ENCODE results near the gene NRM. TPM values are rescaled to one million over a fixed set of nuclear protein-coding genes. Genes with fewer than 3 reads are reported as not detected.
"Not testable (repeated sequence)": the region's sequence is repeated elsewhere in the genome, so short reads cannot be mapped to it uniquely, and the experiment has no call there.

NRM gene
- polyA plus RNA-seq (ENCODE audit: insufficient read length): 30.9 TPM

- DNase-seq (ENCODE audit: low read depth): no peak
These were observed at the start of gene NRM for GRCh38 chr6:30690403-30691207. Gene NRM, minus strand, starts transcription at chr6:30690984. Its CDS starts 10 bp downstream, at chr6:30690974.

- no peak for DNase-seq (ENCODE audit: low read depth)
These were observed 49.7 kb upstream of the NRM start for GRCh38 chr6:30740540-30740870.

DNA sequence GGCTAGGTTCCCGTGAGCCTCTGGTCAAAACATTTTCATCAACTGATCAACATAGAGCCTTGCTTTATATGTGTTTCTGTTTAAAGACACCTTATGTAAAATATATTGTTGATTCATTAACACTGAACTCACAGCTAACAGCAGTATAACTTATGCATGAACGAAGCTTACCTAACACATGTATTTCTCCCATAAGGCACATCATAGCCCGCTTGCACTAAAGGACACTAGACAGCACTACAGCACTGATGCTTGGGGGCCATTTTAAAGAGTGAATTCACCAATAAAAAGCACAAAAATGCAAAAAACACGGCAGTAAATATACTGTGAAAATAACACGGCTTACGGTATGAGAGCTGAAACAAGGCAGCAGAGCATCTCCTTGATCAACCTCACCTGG is 47.7 kb upstream of the NRM start:
- DNase-seq (ENCODE audit: low read depth): no peak

DNA sequence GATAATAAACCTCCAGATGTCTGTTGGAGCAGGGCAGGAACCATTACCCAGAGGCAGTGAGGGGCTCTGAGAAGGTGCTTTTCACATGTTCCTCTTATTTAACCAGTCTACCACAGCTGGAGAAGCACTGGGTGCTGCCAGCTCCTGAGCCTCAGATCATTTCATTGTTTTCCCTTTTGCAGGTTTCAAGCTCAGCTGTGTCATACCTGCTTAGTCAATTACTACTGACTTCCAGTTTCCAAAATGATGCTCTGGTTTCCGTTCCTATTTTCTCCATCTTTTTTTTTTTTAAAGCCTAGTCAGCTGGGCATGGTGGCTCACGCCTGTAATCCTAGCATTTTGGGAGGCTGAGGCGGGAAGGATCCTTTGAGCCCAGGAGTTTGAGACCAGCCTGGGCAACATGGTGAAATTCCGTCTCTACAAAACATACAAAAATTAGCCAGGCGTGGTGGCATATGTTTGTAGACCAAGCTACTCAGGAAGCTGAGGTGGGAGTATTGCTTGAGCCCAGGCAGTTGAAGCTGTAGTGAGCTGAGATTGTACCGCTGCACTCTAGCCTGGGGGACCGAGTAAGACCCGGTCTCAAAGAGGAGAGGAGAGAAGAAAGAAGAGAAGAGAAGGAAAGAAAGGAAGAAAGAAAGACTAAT is 45.0 kb upstream of the NRM start:
- DNase-seq (ENCODE audit: low read depth): no peak

DNA sequence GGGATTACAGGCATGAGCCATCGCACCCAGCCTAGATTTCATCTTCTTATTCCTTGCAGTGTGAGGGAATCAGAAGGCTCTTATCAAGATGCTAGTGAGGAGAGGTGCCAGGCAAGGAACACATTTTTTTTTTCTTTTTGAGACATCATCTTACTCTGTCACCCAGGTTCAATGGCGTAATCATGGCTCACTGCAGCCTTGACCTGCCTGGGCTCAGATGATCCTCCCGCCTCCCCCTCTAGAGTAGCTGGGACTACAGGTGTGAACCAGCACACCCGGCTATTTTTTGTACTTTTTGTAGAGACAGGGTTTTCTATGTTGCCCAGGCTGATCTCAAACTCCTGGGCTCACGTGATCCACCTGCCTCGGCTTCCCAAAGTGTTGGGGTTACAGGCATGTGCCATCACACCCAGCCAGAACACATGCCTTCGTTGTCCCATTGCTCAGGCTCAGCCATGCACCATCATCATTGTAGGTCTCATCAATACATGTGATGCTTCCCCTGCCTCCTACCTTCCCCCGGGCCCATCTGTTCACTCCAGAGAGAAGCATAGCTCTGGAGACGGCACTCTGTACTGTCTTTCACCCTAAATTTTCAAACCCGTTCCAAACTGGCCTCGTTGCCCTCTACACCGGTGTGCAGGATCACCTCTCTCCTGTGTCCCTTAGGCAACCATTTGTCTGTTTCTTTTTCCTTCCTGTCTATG is 41.6 kb upstream of the NRM start:
- DNase-seq (ENCODE audit: low read depth): no peak

GRCh38 chr6:30730601-30731435 is 40.0 kb upstream of the NRM start:
- no peak for DNase-seq (ENCODE audit: low read depth)

- no peak for DNase-seq (ENCODE audit: low read depth)
These were observed 37.3 kb upstream of the NRM start for GRCh38 chr6:30727920-30728553.

- DNase-seq (ENCODE audit: low read depth): no peak
These were observed 36.0 kb upstream of the NRM start for GRCh38 chr6:30726506-30727413.

DNA sequence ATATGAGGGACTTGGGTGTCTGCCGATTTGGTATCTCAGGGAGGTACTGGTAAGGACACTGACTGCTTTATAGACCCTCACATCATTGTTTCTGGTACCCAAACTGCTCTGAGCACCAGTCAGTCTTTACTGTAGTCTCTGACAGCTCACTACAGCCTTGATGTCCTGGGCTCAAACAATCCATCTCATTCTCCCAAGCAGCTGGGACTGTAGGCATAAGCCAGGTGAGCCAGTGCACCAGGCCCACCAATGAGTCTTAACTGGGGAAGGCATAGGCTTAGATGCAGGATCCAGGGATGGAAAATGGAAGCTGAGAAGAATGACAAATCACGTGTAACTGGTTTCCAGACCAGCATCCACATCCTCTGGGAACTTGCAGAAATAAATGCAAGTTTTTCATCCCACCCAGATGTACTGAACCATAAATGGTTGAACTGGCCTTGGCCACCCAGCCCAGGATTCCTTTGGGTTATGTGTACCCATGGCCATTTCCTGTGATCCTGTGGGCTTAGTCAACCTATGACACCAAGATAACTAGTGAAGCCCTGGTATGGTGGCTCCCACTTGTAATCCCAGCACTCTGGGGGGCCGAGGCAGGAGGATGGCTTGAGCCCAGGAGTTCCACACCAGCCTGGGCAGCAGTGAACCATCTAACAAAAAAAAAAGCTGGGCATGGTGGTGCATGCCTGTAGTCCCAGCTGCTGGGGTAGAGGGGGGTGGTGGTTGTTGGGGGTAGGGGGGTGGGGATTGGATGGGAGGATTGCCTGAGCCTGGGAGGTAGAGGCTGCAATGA is 35.1 kb upstream of the NRM start:
- DNase-seq (ENCODE audit: low read depth): no peak

- no peak for DNase-seq (ENCODE audit: low read depth)
These were observed 34.3 kb upstream of the NRM start for GRCh38 chr6:30724906-30725667.

- not testable (repeated sequence) for DNase-seq (ENCODE audit: low read depth)
These were observed 33.3 kb upstream of the NRM start for GRCh38 chr6:30723843-30724741.

DNA sequence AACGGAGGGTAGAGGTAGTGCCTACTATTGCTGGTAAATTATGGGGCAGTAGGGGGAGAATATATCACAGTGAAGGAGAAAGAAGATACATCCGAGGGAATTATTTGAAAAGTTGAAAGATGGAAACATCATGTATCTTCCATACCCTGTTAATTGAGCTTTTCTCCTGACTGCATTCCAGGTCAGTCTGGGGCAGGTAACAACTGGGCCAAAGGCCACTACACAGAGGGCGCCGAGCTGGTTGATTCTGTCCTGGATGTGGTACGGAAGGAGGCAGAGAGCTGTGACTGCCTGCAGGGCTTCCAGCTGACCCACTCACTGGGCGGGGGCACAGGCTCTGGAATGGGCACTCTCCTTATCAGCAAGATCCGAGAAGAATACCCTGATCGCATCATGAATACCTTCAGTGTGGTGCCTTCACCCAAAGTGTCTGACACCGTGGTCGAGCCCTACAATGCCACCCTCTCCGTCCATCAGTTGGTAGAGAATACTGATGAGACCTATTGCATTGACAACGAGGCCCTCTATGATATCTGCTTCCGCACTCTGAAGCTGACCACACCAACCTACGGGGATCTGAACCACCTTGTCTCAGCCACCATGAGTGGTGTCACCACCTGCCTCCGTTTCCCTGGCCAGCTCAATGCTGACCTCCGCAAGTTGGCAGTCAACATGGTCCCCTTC is 32.5 kb upstream of the NRM start:
- not testable (repeated sequence) for DNase-seq (ENCODE audit: low read depth)

DNA sequence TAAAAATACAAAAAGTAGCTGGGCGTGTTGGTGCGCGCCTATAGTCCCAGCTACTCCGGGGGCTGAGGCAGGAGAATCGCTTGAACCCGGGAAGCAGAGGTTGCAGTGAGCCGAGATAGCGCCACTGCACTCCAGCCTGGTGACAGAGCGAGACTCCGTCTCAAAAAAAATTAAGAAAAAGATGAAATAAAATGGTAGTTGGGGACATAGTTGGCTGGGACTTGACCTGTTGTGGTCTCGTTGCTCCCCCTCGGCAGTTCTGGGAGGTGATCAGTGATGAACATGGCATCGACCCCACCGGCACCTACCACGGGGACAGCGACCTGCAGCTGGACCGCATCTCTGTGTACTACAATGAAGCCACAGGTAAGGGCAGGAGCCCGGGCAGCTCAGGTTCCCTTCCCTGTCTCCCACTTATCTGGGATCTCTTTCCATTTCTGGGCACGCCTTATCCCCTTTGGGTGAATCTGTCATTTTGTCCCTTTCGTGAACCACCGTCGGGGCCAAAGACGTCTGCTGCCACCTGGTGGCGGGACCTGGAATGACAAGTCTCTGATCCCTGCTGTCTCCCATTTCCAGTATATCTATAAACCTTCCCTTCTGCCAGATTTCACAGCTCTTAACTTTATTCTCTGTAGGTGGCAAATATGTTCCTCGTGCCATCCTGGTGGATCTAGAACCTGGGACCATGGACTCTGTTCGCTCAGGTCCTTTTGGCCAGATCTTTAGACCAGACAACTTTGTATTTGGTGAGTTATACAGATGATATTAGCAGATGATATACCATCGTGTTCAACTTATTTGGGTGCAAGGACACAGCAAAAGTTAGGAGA is 31.7 kb upstream of the NRM start:
- no peak for DNase-seq (ENCODE audit: low read depth)

DNA sequence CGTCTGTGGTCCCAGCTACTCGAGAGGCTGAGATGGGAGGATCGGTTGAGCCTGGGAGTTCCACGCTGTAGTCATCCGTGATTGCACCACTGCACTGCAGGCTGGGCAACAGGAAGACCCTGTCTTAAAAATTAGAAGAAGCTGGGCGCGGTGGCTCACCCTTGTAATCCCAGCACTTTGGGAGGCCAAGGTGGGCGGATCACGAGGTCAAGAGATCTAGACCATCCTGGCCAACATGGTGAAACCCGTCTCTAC is 31.2 kb upstream of the NRM start:
- not testable (repeated sequence) for DNase-seq (ENCODE audit: low read depth)

DNA sequence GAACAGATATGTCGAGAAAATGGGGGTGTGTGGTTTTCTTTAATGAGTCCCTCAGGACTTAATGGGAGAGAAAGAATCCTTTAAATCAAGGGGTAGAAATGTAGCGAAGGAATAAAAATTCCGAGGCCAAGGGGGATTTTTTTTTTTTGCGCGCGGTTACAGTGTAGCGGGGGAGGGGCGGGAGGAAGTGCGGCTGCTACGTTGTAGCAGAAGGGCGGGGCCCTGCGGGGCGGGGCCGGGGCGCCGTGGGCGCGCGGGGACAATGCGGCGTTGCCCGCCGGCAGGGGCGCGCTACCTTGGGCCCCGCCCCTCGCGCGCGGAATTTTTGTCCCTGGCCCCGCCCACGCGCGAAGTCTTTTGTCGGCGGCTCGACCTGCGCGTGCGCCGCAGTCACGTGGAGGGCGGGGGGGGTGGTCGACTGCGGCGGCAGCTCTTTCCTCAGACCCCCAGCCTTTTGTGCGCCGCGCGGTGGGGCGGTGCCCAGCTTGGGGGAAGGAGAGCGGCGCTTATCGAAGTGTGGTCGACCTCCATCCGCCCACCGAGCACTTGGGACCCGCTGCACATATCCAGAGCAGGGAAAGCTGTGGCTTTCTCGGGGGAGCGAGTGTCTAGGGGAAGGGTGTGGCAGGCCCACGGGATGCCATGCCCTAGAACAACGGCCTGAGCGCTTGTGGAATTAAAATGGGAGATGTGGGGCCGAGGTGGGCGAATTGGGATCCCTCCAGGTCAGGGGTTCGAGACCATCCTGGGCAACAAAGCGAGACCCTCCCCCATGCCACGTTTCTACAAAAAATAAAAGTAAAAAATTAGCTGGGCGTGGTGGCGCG is 30.6 kb upstream of the NRM start:
- DNase-seq (ENCODE audit: low read depth): peak; percentile 70
